Activated T-helper 9 cell treated with anti-CD3 and anti-CD28 coated beads, Interleukin-2, amount 50 U/mL, for 16 hours (primary cell): ENCODE measurements around the gene ANO3.
"Not testable (repeated sequence)": the region's sequence is repeated elsewhere in the genome, so short reads cannot be mapped to it uniquely, and the experiment has no call there.

Source experiments
- DNase-seq: peaks from one replicate; pipeline ENCODE4 v3.0.0-alpha.2; 2020; ENCODE audit warnings: low read depth

The ANO3 gene

DNA sequence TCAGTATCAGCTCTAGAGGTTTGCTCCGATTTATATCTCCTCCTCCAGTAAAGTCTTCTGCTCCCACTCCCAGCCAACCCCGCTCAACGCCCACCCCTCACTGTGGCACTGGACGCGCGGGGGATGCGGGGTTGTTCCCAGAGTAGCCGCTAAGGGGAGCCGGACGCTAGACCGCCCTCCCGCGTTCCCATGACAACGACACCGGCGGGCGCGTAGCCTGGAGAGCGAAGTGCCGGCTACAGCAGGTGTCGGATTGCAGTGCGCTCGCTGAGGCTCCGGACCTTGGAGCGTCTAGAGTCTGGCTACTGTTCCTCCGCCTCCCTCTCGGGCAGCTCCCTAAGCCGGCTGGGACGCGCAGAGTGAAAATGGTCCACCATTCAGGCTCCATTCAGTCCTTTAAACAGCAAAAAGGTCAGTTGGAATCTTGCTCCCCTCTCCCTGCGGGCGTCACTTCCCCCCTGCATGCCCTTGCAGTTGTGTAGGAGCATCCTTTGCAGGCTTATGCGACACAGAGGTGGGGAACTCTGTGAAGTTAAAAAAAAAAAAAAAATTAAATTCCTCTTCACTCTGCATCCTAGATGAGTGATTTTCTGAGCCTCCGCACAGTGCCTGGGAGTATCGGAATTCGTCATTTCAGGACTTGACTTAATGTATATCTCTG, at the start of gene ANO3:
Gene ANO3, plus strand, starts transcription at position 220 of the 661 bp plus-strand sequence. Its CDS starts 146 bp downstream, at position 366.
- DNase-seq = no peak

DNA sequence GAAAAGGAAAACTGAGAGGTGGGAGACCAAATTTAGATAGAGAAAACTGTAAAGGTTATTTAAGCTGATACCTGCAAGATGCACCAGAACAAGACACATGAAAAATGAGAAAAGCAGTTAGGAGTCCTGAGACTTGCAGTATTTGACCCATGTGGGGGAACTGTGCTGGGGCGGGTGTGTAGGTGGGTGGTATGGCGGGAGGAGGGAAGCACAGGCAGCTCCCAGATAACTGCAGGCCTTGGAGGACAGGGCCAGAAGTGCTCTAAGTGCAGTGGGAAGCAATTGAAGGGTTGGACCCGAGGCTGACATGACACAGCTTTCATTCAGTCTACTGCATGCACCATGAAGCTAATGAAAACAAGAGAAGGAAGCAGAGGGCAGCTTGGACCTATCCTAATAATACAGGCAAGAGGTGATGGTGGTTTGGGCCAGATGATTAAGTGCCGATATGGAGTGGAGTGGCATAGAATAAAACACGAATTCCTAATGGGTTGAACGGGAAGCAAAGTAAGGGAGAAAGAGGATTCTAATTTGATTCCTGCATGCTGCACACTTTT, 48.0 kb upstream of the ANO3 start:
- DNase-seq = no peak

DNA sequence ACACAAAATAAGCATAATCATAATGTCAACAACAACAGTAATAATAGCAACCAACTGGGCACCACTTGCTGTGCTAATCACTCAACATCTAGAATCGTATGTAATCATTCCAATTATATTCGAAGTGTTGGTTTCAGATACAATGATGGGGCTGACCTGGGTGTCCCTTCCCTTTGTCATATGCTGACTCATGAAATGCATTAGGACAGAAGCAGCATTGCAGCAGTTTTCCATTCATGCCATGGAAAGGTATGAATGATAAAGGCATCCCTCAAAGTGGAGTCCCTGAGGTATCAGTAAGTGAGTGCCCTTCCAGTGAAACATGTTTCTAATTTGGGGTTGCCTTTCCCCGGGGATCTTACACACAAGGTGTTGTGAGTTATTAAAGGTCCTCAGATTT, 46.3 kb upstream of the ANO3 start:
- DNase-seq = no peak

DNA sequence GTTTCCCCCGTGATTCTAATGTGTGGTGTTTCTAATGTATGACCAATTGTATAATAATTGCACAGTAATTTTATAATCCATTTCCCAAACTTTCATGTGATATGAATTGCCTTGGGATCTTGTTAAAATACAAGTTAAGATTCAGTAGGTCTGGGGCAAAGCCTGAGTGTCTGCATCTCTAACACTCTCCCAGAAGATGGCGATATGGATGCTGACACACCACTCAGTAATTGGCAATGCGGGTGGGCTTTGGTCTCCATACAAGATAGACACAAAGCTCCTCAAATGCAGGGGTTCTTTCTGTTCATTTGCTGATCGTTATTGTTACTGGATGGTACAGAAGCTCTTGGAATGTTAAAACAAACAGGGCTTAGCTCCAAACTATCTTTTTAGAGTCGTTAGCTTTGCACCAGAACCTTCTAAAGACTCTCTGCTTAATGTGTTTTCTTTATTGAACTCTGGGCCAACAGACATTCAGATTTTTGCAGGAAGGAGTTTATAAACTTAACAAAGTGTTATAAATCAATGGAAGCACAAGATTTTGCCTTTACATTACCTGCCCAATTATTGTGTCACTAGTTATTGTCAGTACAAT, 45.4 kb upstream of the ANO3 start:
- no peak for DNase-seq

DNA sequence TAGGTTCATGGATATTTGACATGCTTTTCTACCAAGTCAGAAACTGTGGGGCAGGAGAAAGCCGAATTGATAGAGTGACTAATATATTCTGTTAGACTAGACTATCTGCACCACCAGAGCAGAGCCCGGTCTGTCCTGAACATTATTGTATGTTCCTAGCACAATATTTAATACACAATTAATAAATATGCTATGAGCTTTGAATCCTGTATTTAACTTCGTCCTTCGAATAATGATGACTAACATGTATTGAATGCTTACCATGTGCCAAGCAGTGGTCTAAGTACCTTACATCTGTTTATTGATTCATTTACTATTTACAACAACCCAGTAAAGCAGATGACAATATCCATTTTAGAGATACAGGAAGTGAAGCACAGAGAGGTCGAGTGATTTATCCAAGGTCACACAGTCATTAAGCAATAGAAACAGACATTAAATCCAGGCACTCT, 44.8 kb upstream of the ANO3 start:
- DNase-seq = no peak

DNA sequence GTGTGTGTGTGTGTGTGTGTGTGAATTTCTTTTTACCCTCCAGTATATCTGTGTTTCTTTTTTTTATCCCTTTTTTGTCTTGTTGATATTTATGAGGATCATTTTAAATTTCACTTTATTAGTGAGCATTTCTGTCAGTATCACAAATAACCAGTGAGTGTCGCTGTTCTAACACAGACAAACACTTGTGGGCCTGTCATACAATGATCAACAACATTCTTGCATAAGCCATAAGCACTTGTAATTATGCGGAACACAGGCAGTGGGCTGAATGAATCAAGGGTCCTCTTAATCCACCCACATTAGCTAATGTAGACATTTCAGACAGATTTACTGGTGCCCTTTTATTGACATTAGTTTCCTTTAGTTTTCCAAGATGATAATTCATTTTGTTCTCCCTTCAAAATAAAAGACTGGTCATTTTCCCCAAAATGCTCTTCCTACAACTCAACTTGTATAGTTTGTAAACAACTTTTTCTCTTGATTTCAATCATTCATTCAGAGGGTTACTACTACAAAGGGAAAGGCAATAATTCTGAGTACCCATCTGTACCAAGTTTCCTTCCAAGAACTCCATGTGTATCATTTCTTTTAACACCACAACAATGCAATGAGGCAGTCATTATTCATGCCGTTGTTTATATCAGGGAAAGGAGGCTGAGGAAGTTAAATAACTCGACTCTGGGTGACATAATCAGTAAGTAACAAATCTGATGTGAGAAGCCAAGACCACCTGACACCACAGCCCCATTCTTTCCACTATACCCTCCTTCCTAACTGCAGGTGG, 34.5 kb upstream of the ANO3 start:
- DNase-seq = no peak

DNA sequence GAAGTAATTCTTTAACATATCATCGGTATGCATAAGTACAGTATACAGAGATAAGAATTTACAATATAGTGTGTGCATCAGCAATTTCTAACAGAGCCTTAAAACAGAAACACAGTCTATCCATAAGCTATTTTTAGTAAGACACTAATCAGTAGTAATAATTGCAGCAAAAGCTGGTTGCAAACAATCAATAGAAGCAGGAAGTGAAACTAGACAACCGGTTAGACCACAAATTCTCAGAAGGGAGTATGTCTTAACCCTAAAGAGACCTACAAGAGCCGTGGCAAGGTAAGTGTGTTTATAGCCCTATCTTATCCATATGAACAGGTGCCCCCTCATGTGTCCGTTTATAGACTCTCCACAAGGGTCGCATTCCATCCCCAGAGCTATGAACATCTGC, 15.6 kb upstream of the ANO3 start:
- not testable (repeated sequence) for DNase-seq

DNA sequence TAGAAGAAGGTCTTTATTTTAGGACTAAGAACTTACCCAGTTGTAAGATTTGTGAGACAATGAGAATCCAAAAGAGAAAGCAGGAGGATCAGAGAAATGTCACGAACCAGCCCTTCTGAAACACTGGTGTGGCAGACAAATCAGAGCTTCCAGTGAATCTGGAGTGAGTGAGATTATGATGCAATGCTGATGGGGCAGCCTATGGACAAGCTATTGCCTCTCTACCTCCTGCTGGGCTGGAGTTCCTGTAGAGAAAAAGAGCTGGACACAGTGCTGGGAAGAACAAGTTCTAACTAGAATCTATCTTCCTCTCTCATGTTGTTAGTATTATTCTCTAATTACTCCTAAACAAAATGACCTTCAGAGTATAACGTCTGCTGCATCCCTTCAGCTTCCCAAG, 12.0 kb upstream of the ANO3 start:
- no peak for DNase-seq

DNA sequence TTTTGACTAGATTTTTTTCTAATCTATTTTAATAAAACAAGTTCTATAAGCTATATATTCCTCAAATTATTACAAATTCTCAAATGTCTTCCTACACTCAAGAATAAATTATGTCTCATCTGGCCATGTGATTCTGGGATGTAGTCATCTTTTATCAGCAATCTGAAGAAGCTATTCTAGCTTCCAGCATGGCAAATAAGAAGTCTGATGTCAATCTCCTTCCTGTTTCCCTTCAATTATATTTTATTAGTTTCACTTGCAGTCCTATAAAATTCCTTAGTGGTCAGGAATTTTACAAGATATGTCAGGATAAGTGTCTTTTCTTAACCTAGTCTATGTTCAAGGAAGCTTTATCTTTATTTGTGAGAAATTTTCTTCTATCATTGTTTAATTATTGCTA, 10.4 kb upstream of the ANO3 start:
- no peak for DNase-seq

DNA sequence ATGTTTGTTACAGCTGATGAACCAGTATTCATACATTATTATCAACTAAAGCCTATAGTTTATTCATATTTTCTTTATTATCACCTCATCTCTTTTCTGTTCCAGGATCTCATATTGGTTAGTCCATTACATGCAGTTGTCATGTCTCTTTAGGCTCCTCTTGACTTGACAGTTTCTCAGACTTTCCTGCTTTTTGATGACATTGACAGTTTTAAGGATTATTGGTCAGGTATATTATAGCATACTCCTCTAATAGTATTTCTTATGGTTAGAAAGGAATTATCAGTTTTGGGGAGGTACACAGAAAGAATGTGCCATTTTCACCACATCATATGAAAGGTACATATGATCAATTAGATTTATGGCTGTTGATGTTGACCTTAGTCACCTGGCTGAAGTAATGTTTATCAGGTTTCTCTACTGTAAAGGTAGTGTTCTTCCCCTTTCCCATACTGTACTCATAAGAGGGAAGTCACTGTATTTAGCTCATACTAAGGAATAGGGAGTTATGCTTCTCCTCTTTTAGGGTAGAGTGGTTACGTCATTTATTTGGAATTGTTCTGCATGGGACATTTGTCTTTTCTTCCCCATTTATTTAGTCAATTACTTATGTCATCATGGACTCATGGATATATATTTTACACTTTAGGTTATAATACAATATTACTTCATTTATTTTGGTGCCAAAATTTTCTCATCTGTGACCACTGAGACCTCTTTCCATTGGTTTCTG, 9.4 kb upstream of the ANO3 start:
- DNase-seq = no peak

DNA sequence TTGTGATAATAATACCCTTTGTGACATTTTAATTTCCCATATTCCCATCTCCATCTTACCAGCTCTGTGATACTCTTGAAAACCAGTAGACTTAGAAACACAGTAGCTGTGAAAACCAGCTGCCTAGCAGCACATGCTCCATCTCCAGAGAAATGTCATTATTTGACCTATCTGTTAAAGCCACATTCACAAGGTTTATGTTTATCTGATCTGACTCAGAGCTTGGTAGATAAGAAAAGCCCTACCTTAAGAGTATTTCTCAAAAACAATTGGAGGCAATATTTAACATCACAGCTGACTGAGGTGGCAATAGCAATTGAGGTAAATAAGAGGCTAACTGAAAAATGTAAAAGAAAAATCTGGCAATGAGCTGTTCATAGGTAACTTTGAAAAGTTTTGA, 8.1 kb upstream of the ANO3 start:
- no peak for DNase-seq

DNA sequence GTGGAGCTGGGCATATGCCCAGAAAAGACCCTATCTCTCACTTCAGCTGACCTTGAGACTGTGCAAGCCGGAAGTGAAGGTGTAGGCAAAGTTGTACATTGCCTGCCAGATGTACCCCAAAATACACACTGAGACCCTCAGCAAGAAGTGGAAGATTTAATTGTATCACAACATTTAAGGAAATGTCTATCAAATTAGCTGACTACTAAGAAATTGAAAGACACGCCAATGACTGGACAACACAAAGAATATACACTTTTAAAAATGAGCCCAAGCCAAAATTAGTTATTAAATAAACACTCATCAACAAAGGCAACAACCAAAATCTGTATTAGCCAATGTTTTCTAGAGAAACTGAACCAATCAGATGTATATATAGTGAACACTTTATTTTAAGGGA, 7.7 kb upstream of the ANO3 start:
- DNase-seq = no peak

DNA sequence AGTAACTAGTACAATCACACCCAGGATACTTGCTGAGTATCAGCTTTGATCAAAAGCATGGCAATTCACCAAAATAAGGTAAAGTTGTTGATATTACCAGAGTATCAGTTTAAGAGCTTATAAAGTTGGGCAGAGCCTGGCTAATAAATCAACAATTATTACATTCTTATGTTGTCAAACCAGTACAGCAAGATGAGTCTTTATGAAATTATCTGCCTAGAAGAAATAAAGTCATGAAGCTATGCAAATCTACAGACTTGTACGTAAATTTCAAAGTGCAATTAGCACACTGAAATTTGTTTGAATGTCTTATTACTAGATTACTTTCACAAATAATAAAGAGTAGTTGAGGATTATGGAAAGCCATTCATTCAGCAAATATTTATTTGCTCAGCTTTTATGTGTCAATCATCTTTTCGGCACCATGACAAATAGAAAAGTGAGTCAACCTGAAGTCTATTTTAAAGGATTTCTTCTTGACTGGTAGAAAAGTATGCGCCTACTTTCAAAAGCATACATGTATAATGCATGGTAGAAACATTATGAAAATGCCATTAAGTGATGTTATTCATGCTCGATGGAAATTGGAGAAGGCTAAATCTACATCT, 5.0 kb upstream of the ANO3 start:
- no peak for DNase-seq

DNA sequence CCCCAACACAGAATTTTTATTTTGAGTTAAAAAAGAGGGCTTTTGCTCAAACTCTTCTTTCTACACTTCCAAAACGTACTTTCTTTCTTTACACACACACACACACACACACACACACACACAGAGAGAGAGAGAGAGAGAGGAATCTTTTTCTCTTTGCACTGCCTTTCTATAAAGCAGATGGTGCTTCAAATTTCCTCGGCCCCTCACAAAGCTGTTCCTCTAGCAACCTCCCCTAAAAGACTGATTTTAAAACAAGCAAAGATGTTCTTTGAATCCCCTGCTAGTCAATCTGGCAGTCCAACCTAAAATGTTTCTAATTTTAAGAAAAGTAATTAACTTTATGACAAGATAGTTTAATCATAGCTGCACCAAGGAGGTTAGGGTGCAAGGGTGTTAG, 2.7 kb upstream of the ANO3 start:
- DNase-seq = no peak

DNA sequence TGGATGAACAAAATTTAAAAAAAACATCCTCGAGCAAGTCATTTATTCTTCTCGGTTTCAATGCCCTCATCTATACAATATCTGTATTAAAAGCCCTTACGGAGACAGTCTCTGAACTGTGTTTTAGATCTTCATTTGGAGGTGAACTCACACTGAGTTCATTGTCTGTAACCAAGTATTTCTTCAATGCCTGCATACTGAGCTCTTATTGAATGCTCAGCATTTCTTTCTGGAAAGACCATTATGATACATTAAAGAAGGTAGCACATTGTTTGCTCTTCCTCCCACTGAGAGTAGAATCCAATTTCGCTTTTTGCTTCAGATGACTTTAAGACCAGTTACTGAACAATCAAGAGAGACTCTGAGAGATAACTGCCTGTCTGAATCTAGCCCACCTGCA, 1.7 kb upstream of the ANO3 start:
- no peak for DNase-seq

DNA sequence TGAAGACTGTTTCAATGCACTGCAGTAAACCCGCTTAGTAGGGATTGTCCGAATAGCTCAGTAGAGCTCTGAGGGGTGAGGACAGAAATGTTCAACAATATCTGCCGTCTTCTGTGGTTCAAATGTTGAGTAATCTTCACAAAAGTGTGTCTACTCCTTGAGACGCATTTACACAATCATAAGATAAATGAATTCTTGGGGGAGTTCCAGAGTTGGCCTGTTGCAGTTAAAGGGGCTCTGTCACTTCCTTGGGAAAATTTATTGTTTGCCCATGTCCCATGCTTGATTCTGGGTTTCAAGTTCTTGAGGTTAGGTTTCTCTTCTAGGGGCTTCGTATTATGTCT, 614 bp downstream of the ANO3 start:
- DNase-seq = no peak

DNA sequence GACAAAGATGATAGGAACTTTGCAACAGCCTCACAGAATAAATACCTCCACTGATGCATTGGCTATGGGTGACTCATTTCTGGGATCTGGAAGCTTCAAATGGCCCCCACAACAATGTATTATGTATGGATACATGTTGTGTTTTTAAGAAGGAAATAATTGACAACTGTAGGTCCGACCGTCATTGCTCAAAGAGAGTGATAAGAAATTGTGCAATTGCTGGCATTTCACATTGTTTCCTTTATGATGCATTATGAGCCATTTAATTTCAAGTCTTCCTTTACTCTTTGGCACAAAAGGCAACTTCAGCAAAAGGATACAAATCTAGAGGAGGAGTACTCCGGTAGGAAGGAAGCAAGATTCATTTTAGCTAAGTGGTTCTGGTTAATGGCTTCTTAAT, 2.0 kb downstream of the ANO3 start:
- DNase-seq = no peak

DNA sequence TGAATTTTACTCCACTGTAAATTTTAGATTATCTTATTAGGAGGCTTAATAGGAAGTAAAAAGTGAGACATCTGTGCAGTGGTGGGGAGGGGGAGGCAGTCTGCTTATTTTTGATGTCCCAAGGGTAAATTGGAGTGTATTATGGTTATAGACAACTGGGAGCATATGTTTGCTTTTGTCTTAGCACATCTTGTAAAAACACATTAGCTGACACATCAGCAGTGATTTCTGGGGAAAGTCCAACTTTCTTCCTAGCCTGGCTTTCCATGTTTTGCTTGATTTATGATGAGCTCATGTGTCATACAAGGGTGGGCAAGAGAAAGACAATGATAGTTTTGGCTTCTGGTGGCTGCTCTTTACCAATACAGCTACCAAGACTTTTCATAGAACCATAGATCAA, 4.0 kb downstream of the ANO3 start:
- no peak for DNase-seq

DNA sequence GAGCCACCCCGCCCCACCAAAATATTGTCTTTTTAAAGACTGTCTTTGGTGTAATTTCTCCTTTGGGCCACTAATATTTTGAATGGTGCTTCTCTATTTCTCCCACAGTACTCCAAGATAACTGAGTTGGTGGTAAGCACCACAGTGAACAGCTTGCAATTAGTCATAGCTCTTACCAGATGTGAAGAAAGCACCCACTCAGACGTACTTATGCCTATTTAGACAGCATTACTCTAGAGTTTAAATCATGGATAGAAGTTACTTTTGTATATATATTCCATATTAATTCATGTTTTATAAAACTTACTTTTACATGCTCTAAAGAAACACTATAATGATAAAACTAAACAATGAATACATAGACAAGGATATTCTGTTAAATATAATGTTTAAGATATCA, 12.7 kb downstream of the ANO3 start:
- no peak for DNase-seq

DNA sequence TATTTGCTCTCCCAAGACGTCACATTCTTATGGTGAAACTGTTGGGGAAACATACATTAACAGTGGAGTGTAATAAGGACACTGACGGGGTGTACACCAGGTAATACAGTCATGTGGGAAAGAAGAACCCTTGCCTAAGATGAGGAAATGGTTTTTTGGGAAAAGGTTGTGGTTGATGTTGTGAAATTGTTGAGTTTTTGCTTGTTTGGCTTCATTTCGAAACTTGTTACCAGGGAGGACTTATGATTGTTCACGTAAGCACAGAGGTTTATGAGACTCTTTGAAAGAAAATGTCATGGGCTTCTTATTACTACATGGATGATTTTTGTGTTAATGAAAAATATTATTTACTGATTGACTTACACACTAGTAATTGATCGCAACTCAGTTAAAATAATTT, 16.8 kb downstream of the ANO3 start:
- no peak for DNase-seq

DNA sequence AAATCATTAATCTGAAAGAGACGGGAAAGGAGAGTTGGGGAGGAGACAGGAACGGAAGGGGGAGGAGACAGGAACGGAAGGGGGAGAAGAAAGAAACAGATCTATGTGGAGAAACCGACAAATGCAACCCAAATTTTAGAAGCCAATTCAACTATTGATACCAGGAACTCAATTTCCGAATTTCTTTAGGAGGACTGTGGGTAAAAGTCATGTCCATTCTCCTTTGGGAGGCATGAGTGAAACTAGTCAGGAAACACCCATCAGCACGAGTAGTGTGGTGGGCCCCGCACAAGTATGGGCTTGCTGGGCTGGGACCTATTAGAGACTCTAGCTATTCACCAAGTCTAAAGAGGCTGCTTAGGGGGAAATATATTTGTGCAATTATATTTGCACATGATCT, 18.1 kb downstream of the ANO3 start:
- no peak for DNase-seq

DNA sequence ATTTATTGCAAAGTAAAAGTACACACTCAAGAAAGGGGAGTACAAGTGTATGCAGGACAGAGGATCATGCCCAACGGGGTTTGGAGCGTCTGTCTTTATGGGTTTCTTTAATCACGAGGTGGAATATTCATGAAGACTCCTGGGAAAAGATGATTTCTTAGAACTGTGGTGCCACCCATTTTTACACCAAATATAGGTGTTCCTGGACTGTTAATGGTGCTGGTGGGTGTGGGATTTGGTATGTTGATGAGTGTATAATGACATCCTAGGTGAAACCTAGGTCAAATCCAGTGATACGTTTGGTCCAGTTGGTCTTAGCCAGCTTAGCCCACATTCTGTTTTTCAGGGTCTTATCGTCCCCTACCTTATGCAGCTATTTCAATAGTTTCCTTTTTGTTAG, 21.1 kb downstream of the ANO3 start:
- no peak for DNase-seq
